Left lung (tissue), 10 donors: ENCODE measurements around the gene SMTNL1. TPM values are rescaled to one million over a fixed set of nuclear protein-coding genes. Genes with fewer than 3 reads are reported as not detected.

Source experiments
- ATAC-seq: fragments of 200-7000 bp; cut with Tn5 transposase; one replicate; pipeline ENCODE4 v1.9.1; 2020; ENCODE audit warnings: moderate library complexity
- DNase-seq, 4 donors: peaks; one replicate each; pipeline ENCODE4 v3.0.0-alpha.2; 2013 to 2020
- H3K27ac ChIP-seq, 2 donors: fragments of 200-600 bp; sonication (generic) in 1 of 2; one replicate each; pipeline versions ENCODE4 v1.5.0 to v1.8.0; 2020 to 2021
- H3K27me3 ChIP-seq, 2 donors: fragments of 200-600 bp; sonication (generic) in 1 of 2; one replicate each; pipeline versions ENCODE4 v1.5.0 to v1.8.0; 2020 to 2021
- H3K36me3 ChIP-seq, 2 donors: fragments of 200-600 bp; sonication (generic) in 1 of 2; one replicate each; pipeline versions ENCODE4 v1.5.0 to v1.8.0; 2020 to 2021
- H3K4me1 ChIP-seq, 2 donors: fragments of 200-600 bp; one replicate each; pipeline ENCODE4 v1.8.0; 2021
- H3K4me3 ChIP-seq, 2 donors: fragments of 200-600 bp; sonication (generic) in 1 of 2; one replicate each; pipeline versions ENCODE4 v1.5.0 to v1.8.0; 2020 to 2021; ENCODE audit warnings: mild to moderate bottlenecking in 1 of 2
- H3K9me3 ChIP-seq, 2 donors: fragments of 200-600 bp; sonication (generic) in 1 of 2; one replicate each; pipeline versions ENCODE4 v1.5.0 to v1.8.0; 2020 to 2021
- intact Hi-C, 2 donors: fragments of 100-400 bp; cut with DNase I; formaldehyde crosslinking; loops; one replicate each; pipeline versions ENCODE4 v1.11.2 to v1.14.2; 2022
- polyA plus RNA-seq, 6 donors: library from polyadenylated mRNA; unstranded; fragments of 120-200 nt; gene quantifications; one replicate each; pipeline ENCODE4 v1.2.1, GENCODE V29; 2013; ENCODE audit not compliant: insufficient read length in 6 of 6
- total RNA-seq, 2 donors: library from RNA; stranded (reverse); fragmentation: NEBNext Ultra II Directional; extraction: Animal tissue kit (Norgen Biotek cat#: 25700); gene quantifications; one replicate each; pipeline ENCODE4 v1.2.1, GENCODE V29; 2021
- TF ChIP-seq, protein P1 (sequence below), 2 donors: fragments of 200-600 bp; sonication (generic) in 1 of 2; IDR thresholded peaks; one replicate each; pipeline versions ENCODE4 v1.5.0 to v1.8.0; 2021; ENCODE audit warnings: antibody characterized with exemption in 2 of 2
- donor health status: DM: no; HTN: yes; CAD: no.
- donor health status: DM: no; HTN: no; CAD: no.

The SMTNL1 gene
- total and polyA plus RNA-seq, 8 donors: 0.13 to 0.80 (median 0.42) TPM; not detected in 2

DNA sequence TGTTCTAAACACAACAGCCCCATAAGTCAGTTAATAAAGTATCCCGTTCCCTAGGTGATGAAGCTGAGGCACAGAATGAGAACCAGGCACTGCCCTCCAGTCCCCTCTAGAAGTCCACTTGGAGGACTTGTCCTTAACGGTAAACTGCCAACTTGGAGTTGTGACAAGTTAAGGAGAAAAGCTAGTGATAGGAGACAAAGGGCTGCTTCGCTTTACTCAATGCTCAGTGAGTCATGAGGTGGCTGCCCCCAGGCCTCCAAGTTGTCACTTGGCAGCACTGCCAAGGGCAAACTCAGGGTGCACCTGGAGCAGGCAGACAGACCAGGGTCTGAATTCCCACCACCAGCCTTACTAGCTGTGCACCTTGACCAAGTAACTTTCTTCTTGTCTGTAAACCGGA is 35.4 kb upstream of the SMTNL1 start:
- peaks cover 0 to 3% of the 10 kb centered on the region in 2 donors for H3K36me3 ChIP-seq
- DNase-seq: no peak
- TF ChIP-seq, protein P1, sequence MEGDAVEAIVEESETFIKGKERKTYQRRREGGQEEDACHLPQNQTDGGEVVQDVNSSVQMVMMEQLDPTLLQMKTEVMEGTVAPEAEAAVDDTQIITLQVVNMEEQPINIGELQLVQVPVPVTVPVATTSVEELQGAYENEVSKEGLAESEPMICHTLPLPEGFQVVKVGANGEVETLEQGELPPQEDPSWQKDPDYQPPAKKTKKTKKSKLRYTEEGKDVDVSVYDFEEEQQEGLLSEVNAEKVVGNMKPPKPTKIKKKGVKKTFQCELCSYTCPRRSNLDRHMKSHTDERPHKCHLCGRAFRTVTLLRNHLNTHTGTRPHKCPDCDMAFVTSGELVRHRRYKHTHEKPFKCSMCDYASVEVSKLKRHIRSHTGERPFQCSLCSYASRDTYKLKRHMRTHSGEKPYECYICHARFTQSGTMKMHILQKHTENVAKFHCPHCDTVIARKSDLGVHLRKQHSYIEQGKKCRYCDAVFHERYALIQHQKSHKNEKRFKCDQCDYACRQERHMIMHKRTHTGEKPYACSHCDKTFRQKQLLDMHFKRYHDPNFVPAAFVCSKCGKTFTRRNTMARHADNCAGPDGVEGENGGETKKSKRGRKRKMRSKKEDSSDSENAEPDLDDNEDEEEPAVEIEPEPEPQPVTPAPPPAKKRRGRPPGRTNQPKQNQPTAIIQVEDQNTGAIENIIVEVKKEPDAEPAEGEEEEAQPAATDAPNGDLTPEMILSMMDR (IDR thresholded peaks at IDR 0.05): no peak
- H3K4me1 ChIP-seq: peaks cover 11 to 24% of the 10 kb centered on the region in 2 donors
- H3K27ac ChIP-seq: no peak overlapping the region
- ATAC-seq: peak; percentile 22
- intact Hi-C loops: no loop called here
- H3K9me3 ChIP-seq: no peaks in the 10 kb centered on the region
- H3K27me3 ChIP-seq: no peaks in the 10 kb centered on the region
- no peak overlapping the region for H3K4me3 ChIP-seq

DNA sequence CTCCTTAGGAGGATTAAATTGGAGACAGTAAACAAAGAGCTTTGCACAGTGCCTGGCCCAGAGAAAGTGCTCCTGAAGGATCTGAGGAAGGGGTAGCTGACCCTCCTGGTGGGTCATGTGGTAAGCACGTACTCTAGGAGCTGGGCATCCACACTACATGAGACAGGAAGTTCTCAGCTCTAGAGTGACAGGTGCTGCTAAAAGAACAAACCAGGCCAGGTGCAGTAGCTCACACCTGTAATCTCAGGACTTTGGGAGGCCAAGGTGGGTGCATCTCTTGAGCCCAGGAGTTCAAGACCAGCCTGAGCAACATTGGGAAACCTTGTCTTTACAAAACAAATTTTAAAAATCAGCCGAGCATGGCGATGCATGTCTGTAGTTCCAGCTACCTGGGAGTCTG is 35.0 kb upstream of the SMTNL1 start:
- ATAC-seq (no peak), DNase-seq (no peak)
- H3K36me3 ChIP-seq: peaks cover 0 to 3% of the 10 kb centered on the region in 2 donors
- no peaks in the 10 kb centered on the region for H3K9me3 ChIP-seq
- intact Hi-C loops: no loop called here
- peaks cover 11 to 24% of the 10 kb centered on the region in 2 donors for H3K4me1 ChIP-seq
- H3K27ac ChIP-seq: no peak overlapping the region
- H3K4me3 ChIP-seq: no peak overlapping the region
- TF ChIP-seq, protein P1 (IDR thresholded peaks at IDR 0.05): no peak
- no peaks in the 10 kb centered on the region for H3K27me3 ChIP-seq

DNA sequence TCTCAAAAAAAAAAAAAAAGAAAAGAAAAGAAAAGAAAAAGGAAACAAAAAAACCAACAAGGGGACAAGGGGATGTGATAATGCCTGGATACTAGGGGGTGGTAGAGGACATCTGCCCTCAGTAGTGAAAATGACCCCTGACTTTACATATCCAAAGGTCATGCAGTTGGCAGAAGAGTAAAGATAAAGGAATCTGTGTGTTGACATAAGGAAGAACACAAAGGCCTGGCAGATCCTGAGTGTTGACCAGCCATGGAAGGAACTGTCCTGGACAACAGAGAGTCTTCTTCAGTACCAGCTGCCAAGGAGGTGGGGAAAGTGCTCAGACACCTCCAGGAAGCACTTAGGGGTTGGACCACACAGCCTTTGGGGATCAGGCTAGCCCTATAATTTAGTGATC is 34.5 kb upstream of the SMTNL1 start:
- no peaks in the 10 kb centered on the region for H3K27me3 ChIP-seq
- H3K36me3 ChIP-seq: peaks cover 0 to 3% of the 10 kb centered on the region in 2 donors
- intact Hi-C loops: no loop called here
- no peaks in the 10 kb centered on the region for H3K9me3 ChIP-seq
- H3K4me1 ChIP-seq: peaks cover 11 to 24% of the 10 kb centered on the region in 2 donors
- no peak overlapping the region for H3K27ac ChIP-seq
- DNase-seq (no peak), ATAC-seq (no peak)
- H3K4me3 ChIP-seq: no peak overlapping the region
- TF ChIP-seq, protein P1 (IDR thresholded peaks at IDR 0.05): no peak

DNA sequence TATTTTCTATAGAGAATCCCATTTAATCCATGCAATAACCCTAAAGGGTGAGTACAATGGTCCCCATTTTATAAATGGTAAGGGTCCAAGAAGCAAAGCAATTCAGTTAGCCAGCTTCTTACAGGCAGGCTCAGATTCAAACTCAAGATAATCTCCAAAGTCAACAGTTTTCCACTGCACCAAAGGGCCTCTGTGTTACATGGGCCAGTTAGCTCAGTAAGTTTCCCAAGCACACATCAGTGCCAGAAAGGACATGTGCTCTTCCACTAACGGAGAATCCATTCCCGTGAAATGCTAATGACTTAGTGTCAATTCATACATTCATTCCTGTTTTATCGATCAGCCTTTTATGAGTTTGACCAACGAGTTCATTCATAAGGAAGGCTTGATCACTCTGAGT is 32.9 kb upstream of the SMTNL1 start:
- no peak overlapping the region for H3K4me3 ChIP-seq
- no peaks in the 10 kb centered on the region for H3K9me3 ChIP-seq
- H3K27me3 ChIP-seq: no peaks in the 10 kb centered on the region
- intact Hi-C loops: no loop called here
- TF ChIP-seq, protein P1 (IDR thresholded peaks at IDR 0.05): no peak
- peaks cover 4 to 13% of the 10 kb centered on the region in 2 donors for H3K4me1 ChIP-seq
- ATAC-seq: no peak
- H3K36me3 ChIP-seq: peaks cover 0 to 3% of the 10 kb centered on the region in 2 donors
- no peak for DNase-seq
- H3K27ac ChIP-seq: no peak overlapping the region

DNA sequence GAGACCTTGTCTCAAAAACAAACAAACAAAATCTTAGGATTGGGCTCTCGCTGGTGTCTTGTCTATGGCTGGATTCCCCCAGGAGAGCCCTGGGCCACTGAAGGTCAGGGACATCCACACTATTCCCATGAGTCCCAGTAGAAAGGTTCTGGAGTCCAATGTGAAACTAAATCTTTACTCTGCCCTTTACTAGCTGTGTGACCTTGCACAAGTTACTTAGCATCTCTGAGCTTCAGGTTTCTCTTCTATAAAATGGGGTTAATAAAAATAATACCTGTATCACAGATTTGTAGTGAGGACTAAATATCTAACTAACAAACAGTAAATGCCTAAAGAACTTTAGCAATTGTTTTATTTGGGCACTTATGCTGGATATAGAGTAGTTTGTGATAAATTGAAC is 30.9 kb upstream of the SMTNL1 start:
- no peak overlapping the region for H3K4me3 ChIP-seq
- TF ChIP-seq, protein P1 (IDR thresholded peaks at IDR 0.05): no peak
- no peaks in the 10 kb centered on the region for H3K27me3 ChIP-seq
- intact Hi-C loops: no loop called here
- no peak for DNase-seq
- peaks cover 0 to 3% of the 10 kb centered on the region in 2 donors for H3K36me3 ChIP-seq
- H3K9me3 ChIP-seq: no peaks in the 10 kb centered on the region
- no peak overlapping the region for H3K27ac ChIP-seq
- no peak for ATAC-seq
- no peaks in the 10 kb centered on the region for H3K4me1 ChIP-seq
